Natural killer cell (primary cell): Measurements from ENCODE around the gene ZBTB7B. TPM values are rescaled to one million over a fixed set of nuclear protein-coding genes. Genes with fewer than 3 reads are reported as not detected.
A peak's percentile ranks its signal among the peaks of the same experiment; 100 is the strongest.

Experiments used
- ATAC-seq, 3 donors: fragments of 150-1000 bp in 2 of 3; fragments of 200-7000 bp in 1 of 3; cut with Tn5 transposase; 1 replicate in 1 of 3; 2 replicates in 2 of 3; pipeline ENCODE4 v1.10.0; 2021; ENCODE audit warnings: mild to moderate bottlenecking in 2 of 3, moderate library complexity in 2 of 3
- DNase-seq, 2 donors: peaks; one replicate each; pipeline versions ENCODE4 v3.0.0 to v3.0.0-alpha.2; 2013 to 2021; ENCODE audit warnings: mixed read lengths in 1 of 2
- H3K27ac ChIP-seq: one replicate; pipeline ENCODE4 v1.5.1; 2013; ENCODE audit warnings: mild to moderate bottlenecking, low read length
- H3K27me3 ChIP-seq: one replicate; pipeline ENCODE4 v1.6.1; 2013; ENCODE audit warnings: low read length; ENCODE audit not compliant: control insufficient read depth, insufficient read depth
- H3K36me3 ChIP-seq: one replicate; pipeline ENCODE4 v1.6.1; 2013; ENCODE audit warnings: low read length; ENCODE audit not compliant: control insufficient read depth, insufficient read depth
- H3K4me1 ChIP-seq: one replicate; pipeline ENCODE4 v1.6.1; 2013; ENCODE audit warnings: low read length; ENCODE audit not compliant: control insufficient read depth, insufficient read depth
- H3K4me3 ChIP-seq: one replicate; pipeline ENCODE4 v1.5.1; 2013; ENCODE audit warnings: low read length
- H3K9me3 ChIP-seq: one replicate; pipeline ENCODE4 v1.6.1; 2013; ENCODE audit warnings: low read length; ENCODE audit not compliant: control insufficient read depth, insufficient read depth
- H3K27ac Mint-ChIP-seq, 2 donors: one replicate each; pipeline ENCODE4 v1.8.0; 2022; ENCODE audit warnings: mild to moderate bottlenecking in 2 of 2, mixed read lengths in 2 of 2, moderate library complexity in 1 of 2
- H3K27me3 Mint-ChIP-seq, 2 donors: one replicate each; pipeline ENCODE4 v1.8.0; 2022; ENCODE audit warnings: low read depth in 2 of 2, mixed read lengths in 2 of 2
- H3K36me3 Mint-ChIP-seq: one replicate; pipeline ENCODE4 v1.8.0; 2022; ENCODE audit warnings: mixed read lengths
- H3K4me1 Mint-ChIP-seq, 2 donors: one replicate each; pipeline ENCODE4 v1.8.0; 2022; ENCODE audit warnings: mixed read lengths in 2 of 2
- H3K4me3 Mint-ChIP-seq: one replicate; pipeline ENCODE4 v1.8.0; 2022; ENCODE audit warnings: mild to moderate bottlenecking, moderate library complexity, mixed read lengths
- H3K9me3 Mint-ChIP-seq, 2 donors: one replicate each; pipeline ENCODE4 v1.8.0; 2022; ENCODE audit warnings: mixed read lengths in 2 of 2
- WGBS: methylation state at CpG from one replicate; pipeline ENCODE4 v1.1.7; 2013; ENCODE audit warnings: missing lambda C conversion rate; ENCODE audit not compliant: insufficient coverage; 5-methylcytosine and 5-hydroxymethylcytosine counted together
- intact Hi-C: fragments of 100-400 bp; cut with micrococcal nuclease; formaldehyde crosslinking; loops from one replicate; pipeline ENCODE4 v1.14.2; 2022
- total RNA-seq, 4 donors: library from RNA; stranded (reverse); fragments of 120-200 nt in 1 of 4; gene quantifications; one replicate each; pipeline versions ENCODE4 v1.2.3 to v1.2.4, GENCODE V29; 2013 to 2022
- TF ChIP-seq, protein P1 (sequence below): fragments of 200-600 bp; IDR thresholded peaks from one replicate; pipeline ENCODE4 v1.8.0; 2022; ENCODE audit warnings: antibody characterized with exemption

Gene ZBTB7B
- total RNA-seq, 3 donors from 2014 or later (not counting 1 experiment from before 2014, with no cell fraction given), result 61.2 to 75.4 (median 63.3) TPM

- TF ChIP-seq, protein P1, sequence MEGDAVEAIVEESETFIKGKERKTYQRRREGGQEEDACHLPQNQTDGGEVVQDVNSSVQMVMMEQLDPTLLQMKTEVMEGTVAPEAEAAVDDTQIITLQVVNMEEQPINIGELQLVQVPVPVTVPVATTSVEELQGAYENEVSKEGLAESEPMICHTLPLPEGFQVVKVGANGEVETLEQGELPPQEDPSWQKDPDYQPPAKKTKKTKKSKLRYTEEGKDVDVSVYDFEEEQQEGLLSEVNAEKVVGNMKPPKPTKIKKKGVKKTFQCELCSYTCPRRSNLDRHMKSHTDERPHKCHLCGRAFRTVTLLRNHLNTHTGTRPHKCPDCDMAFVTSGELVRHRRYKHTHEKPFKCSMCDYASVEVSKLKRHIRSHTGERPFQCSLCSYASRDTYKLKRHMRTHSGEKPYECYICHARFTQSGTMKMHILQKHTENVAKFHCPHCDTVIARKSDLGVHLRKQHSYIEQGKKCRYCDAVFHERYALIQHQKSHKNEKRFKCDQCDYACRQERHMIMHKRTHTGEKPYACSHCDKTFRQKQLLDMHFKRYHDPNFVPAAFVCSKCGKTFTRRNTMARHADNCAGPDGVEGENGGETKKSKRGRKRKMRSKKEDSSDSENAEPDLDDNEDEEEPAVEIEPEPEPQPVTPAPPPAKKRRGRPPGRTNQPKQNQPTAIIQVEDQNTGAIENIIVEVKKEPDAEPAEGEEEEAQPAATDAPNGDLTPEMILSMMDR, result no peak
- Mint-ChIP-seq H3K9me3 (no peaks in the 10 kb centered on the region), H3K27ac (no peak overlapping the region), H3K4me3 (no peak overlapping the region), H3K27me3 (peaks cover 0 to 2% of the 10 kb centered on the region in 2 donors), H3K36me3 (no peaks in the 10 kb centered on the region), H3K4me1 (peaks cover 19 to 37% of the 10 kb centered on the region in 2 donors)
- no peak overlapping the region for H3K27ac ChIP-seq
- ATAC-seq (no peak), DNase-seq (no peak)
- 77% methylated on average over 29 of the region's 29 CpGs for WGBS
- H3K27me3 ChIP-seq, result no peaks in the 10 kb centered on the region
- no peaks in the 10 kb centered on the region for H3K9me3 ChIP-seq
- H3K4me1 ChIP-seq, result peaks cover 33% of the 10 kb centered on the region
- peaks cover 13% of the 10 kb centered on the region for H3K36me3 ChIP-seq
- H3K4me3 ChIP-seq, result no peak overlapping the region
- intact Hi-C loops, result loop anchor here (5.0 kb wide), 3 partner anchors 60 to 125 kb away; partner anchors contain the start of genes CKS1B, PMVK, SHC1 and ZBTB7B
These were observed 59.6 kb downstream of the ZBTB7B start for GRCh38 chr1:155062151-155062686.

DNA sequence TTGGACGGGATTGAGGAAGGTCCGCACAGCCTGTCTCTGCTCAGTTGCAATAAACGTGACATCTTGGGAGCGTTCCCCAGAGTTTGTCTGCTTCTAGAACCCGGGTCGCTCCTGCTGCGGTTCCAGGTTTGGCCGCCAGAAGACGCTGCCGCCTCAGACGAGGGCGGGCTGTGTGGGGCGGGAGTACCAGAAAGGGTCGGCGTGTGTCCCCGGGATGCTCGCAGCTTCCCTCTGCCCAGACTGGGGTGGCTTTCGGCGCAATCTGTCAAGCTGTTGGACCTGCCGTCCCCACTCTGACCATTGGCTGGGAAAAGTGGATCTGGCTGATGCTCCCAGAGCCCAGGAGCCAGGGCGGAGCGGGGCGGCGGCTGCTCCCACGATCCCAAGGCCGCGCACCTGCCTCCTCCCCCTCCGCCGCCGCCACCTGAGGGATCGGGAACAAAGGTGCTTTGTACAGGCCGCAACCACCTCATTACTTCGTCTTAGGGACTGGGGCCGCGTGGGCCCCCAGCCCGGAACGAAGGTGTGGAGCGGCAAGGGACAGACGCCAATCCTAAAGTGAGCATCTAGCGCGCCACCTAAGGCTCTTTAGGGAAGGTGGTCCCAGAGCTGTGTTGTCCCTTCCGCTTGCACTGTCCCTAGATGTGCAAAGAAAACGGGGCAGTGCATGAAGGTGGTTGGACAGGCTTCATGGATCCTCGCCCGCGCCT, 60.3 kb downstream of the ZBTB7B start:
- WGBS, result 5% methylated on average over 46 of the region's 46 CpGs
- no peaks in the 10 kb centered on the region for H3K27me3 ChIP-seq
- intact Hi-C loops, result loop anchor here (1.0 to 5.0 kb wide), 4 partner anchors 22 to 126 kb away; partner anchors contain the start of genes CKS1B, PMVK, SHC1 and ZBTB7B
- Mint-ChIP-seq H3K27ac (peak overlapping the region; percentile 71 to 80), H3K4me3 (peak overlapping the region; percentile 92), H3K27me3 (peaks cover 0 to 2% of the 10 kb centered on the region in 2 donors), H3K36me3 (no peaks in the 10 kb centered on the region), H3K9me3 (no peaks in the 10 kb centered on the region), H3K4me1 (peaks cover 19 to 37% of the 10 kb centered on the region in 2 donors)
- ATAC-seq, result peak in 1 of 3 donors; percentile 16
- DNase-seq, result peak; percentile 53 to 80
- H3K4me1 ChIP-seq, result peaks cover 33% of the 10 kb centered on the region
- H3K27ac ChIP-seq, result no peak overlapping the region
- peak overlapping the region; percentile 57 for H3K4me3 ChIP-seq
- TF ChIP-seq, protein P1, result peak; percentile 72
- peaks cover 10% of the 10 kb centered on the region for H3K36me3 ChIP-seq
- no peaks in the 10 kb centered on the region for H3K9me3 ChIP-seq

- TF ChIP-seq, protein P1, result no peak
- ATAC-seq (peak; percentile 79 to 90 (median 83)), DNase-seq (peak; percentile 76 to 92)
- Mint-ChIP-seq H3K4me1 (peaks cover 19 to 40% of the 10 kb centered on the region in 2 donors), H3K27me3 (peaks cover 0 to 2% of the 10 kb centered on the region in 2 donors), H3K27ac (peak within 1 kb of the TSS; percentile 71 to 80), H3K36me3 (no peaks in the 10 kb centered on the region), H3K9me3 (no peaks in the 10 kb centered on the region), H3K4me3 (peak within 1 kb of the TSS; percentile 92)
- H3K27me3 ChIP-seq, result no peaks in the 10 kb centered on the region
- peak within 1 kb of the TSS; percentile 57 for H3K4me3 ChIP-seq
- peaks cover 2% of the 10 kb centered on the region for H3K36me3 ChIP-seq
- peak within 1 kb of the TSS; percentile 20 for H3K27ac ChIP-seq
- WGBS, result under 1% methylated on average over 57 of the region's 57 CpGs
- H3K4me1 ChIP-seq, result peaks cover 33% of the 10 kb centered on the region
- H3K9me3 ChIP-seq, result no peaks in the 10 kb centered on the region
- intact Hi-C loops, result loop anchor here (1.0 to 5.0 kb wide), 5 partner anchors 13 to 126 kb away; partner anchors contain the start of genes CKS1B, PMVK, SHC1 and ZBTB7B
These were observed 61.0 kb downstream of the ZBTB7B start, which contains the start of gene EFNA4 for GRCh38 chr1:155063550-155064110. EFNA4 (plus strand) TSS chr1:155063740; CDS start chr1:155063824, 84 bp downstream.
